Fibroblast of peridontal ligament (primary cell): ENCODE data around the gene ADAMTS15.

Experiments used
- DNase-seq: peaks from one replicate; pipeline ENCODE4 v3.0.0-alpha.2; 2010; ENCODE audit errors: extremely low read depth

ADAMTS15 gene

GRCh38 chr11:130416906-130417305 is 31.5 kb upstream of the ADAMTS15 start:
- no peak for DNase-seq

- no peak for DNase-seq
Observed at GRCh38 chr11:130418210-130418609, 30.2 kb upstream of the ADAMTS15 start.

DNA sequence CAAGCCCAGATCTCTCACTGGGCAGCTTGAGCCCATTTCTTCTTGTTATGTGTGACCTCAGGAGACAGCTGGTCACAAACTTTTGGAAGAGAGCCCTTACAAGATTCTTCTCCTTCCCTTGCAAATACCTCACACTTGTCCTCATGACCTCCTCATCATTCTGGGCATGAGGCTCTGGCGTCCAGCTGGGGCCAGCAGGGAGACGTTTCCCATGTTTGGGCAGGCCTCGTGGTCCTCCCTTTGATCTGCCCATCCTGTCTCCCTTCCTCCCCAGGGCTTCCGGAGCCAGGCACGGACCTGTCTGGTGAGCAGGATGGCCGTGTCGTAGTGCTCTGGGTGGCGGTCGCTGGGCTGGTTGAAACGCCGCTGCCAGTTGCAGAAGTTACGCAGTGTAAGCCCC is 29.7 kb upstream of the ADAMTS15 start:
- peak; percentile 24 for DNase-seq

DNA sequence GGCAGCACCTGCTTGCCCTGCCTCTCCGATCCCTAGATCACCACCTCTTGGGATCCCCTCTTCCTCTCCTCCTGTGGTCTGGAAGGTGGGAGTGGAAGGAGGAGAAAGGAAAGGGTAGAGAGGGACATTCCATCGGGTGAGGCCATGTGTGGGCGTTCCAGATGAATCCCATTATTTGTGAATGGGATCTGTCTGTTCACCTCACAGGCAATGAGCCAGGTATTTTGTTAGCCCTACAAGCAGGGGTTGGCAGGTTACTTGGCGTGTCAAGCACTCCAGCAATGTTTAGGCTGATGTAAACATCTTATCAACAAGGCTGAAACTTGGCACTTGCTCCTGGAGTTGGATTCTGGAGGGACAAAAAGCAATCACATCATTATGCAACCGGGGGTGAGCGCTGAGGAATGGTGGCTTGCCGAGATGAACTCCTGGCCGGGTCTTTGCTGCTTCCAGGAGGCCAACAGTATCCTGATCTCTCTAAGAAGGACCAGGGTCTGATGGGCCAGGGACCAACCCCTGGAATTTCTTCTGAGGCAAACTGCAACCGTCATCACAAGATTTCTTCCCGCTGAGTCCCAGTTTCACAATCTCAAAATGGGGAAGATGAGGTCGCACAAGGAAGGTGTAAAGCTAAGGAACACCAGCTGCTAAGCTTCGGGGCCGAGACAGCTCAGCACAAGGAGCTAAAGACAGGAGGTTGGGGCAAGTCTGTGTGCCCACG is 27.8 kb upstream of the ADAMTS15 start:
- peak; percentile 25 for DNase-seq

DNA sequence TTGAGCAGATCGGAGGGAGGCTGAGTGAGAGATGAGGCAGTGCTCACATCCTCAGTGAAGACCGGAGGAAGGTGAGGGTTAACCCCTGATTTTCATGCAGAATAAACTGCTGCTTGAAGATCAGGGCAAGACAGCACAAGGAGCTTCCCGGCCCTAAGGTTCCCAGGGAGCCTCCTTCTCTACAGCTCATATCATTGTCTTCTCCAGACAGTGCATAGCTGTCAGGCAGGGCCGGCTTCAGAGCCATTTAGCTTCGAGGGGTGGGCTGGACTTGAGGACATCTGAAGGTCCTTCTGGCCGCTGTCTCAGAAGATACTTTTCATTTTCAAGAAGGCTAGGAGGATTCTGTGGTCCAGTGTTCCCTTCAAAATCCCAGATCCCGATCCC is 27.3 kb upstream of the ADAMTS15 start:
- no peak for DNase-seq

- DNase-seq, result no peak
Observed at GRCh38 chr11:130421697-130422096, 26.7 kb upstream of the ADAMTS15 start.

GRCh38 chr11:130422251-130422995 is 26.0 kb upstream of the ADAMTS15 start:
- no peak for DNase-seq

- DNase-seq, result no peak
Observed at GRCh38 chr11:130423541-130424142, 24.8 kb upstream of the ADAMTS15 start.

GRCh38 chr11:130424613-130425140 is 23.8 kb upstream of the ADAMTS15 start:
- no peak for DNase-seq

DNA sequence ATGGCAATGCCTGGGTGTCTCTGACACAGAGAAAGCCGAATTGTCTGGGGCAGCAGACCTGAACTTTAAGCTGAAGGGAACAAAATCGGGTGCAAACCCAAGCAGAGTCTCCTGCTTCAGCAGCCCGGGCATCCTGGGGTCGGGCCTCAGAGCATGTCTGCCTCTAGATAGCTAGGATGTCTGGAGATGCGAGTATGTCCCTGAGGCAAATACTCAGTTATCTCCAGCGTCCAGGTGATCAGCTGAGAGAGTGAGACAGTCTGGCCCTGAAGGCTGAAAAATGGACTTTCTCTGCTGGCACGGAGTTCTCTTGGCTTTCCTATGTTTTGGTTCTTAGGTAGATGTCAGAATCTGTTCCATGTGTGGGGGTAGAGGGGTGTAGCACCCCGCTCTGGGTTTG is 23.3 kb upstream of the ADAMTS15 start:
- no peak for DNase-seq

GRCh38 chr11:130426223-130426836 is 22.1 kb upstream of the ADAMTS15 start:
- no peak for DNase-seq

DNA sequence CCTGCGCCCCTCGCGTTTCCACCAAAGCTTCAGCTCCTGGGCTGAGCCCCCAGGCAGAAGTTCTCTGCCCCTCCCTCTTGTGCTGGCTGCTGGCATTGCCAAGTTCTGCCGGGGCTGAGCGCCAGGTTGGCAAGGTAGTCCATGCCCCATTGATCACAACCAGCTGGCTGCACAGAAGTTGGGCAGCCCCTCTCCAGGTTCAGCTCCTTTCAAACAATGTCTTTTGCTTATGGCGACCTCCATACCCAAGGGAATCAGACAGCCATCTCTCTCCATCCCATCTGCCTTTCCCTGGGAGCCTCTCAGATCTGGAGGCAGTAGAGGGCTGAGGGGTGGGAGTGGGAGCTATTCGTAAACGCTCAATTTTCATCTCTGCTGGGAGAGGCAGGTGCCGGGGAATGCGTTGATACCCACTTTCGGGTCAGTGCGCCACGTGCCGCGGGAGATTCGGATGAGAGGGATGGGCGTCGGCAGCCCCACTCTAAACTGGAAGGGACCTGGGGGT is 21.6 kb upstream of the ADAMTS15 start:
- DNase-seq, result no peak

DNA sequence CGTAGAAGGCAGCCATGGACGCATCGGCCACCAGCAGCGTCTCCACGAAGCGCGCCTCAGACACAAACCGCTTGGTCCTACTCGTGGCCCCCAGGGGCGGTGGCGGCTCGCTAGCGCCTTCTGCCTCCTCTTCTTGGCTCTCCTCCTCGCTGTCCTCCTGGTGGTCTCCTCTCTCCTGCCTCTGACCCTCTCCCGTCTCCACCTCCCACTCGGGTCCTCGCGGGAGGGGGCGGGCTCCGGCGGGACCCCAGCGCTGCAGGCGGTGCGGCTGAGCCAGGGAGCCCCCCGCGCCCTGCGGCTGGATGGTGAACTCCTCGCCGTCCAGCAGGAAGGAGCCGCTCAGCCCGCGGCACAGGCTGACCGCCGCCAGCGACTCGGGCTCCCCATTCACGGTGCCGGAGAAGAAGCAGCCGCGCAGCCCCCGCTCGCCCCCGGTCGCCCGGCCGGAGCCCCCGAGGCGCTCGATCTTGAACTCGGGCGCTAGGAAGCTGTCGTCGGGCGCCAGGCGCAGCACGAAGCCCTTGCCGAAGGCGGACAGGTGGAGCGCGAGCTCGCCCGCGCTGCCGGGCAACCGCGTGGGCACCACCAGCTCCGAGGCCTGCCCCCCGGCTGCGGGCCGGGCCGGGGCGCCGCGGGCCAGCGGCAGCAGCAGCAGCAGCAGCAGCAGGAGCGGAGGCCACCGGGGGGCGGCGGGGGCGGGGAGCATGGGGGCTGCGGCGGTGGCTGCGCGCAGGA is 20.7 kb upstream of the ADAMTS15 start:
- no peak for DNase-seq

- DNase-seq, result no peak
Observed at GRCh38 chr11:130428316-130429119, 19.9 kb upstream of the ADAMTS15 start, which contains the start of gene ADAMTS8. Gene ADAMTS8, minus strand, starts transcription at chr11:130428609. Its CDS starts 323 bp downstream, at chr11:130428286.

DNA sequence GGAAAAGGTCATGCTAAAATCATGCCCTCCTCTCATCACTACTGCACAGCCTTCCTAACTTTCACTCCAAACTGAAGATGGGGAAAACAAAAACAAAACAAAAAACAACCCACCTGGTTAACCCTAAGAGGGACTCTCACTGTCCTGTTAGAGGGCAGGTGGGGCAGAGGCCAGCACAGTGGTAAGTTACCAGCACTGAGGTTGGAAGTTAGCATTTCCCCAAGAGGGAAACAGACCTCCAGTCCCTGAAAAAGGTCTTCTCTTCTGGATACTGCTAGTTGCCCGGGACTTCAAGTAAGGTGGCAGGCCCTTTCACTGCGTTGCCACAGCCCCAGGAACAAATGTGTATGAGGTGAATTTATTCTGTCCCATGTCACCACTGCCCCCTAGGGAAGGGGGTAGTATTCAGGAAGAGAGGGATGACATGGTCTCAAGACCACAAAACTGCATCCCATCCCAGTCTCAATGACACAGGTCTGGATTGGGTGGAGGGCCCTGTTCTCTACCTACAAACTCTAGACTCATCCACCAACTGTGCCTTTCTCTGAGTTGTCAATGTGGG is 19.2 kb upstream of the ADAMTS15 start:
- no peak for DNase-seq

DNA sequence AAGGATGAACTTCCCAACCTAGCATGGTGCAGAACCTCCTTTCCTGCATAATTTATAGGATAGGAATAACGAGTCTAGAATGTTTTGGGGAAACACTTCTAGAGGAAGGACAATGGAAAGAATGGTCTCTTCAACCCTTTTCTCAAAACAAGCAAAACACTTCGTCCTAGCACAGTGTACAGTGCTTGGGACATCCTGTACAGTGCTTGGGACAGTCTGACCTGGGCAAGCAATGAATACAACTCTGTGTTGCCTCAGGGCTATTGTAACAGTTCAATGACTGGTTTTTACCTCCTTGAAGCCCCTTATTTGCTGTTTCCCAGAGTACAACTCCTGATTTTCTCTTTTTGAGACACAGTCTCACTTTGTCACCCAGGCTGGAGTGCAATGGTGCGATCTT is 18.5 kb upstream of the ADAMTS15 start:
- DNase-seq, result no peak

GRCh38 chr11:130431331-130431773 is 17.1 kb upstream of the ADAMTS15 start:
- peak; percentile 73 for DNase-seq

GRCh38 chr11:130431801-130432200 is 16.6 kb upstream of the ADAMTS15 start:
- DNase-seq, result peak; percentile 71

DNA sequence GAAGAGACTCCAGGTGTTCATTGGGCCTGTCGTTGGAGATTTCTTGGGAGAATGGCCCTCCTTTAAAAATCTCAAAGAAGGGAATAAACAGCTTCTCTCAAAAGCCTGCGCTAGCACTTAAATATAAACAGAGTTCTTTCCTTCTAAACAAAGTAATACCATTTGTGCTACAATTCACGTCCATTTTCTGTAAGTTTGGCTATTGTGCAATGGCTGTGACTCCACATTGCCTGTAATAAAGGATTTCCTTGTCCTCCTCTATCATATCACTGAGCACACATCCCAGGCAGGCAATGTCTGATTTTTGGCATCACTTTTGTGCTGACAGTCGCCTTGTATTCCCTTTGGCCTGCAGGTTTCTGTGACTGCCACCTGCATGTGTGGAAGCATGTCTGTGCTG is 15.1 kb upstream of the ADAMTS15 start:
- DNase-seq, result no peak
